Stomach (tissue), 4 donors: ENCODE results near the gene PFKFB2.

Experiments used
- EP300 ChIP-seq: sonication (generic); formaldehyde crosslinking; IDR thresholded peaks from one replicate; pipeline ENCODE4 v1.6.1; 2017; ENCODE audit warnings: antibody characterized with exemption
- POLR2AphosphoS5 ChIP-seq, 3 donors: sonication (generic); formaldehyde crosslinking; IDR thresholded peaks; one replicate each; pipeline ENCODE4 v1.6.1; 2016; ENCODE audit warnings: antibody characterized with exemption in 3 of 3
- TF ChIP-seq, protein P1 (sequence below), 7 experiments: fragments of 450-650 bp in 4 of 7; fragments of 200-600 bp in 3 of 7; sonication (generic) in 3 of 7; IDR thresholded peaks; one replicate each; pipeline ENCODE4 v1.5.1; 2016 to 2019; ENCODE audit warnings: antibody characterized with exemption in 7 of 7, control low read depth in 2 of 7, mild to moderate bottlenecking in 1 of 7

DNA sequence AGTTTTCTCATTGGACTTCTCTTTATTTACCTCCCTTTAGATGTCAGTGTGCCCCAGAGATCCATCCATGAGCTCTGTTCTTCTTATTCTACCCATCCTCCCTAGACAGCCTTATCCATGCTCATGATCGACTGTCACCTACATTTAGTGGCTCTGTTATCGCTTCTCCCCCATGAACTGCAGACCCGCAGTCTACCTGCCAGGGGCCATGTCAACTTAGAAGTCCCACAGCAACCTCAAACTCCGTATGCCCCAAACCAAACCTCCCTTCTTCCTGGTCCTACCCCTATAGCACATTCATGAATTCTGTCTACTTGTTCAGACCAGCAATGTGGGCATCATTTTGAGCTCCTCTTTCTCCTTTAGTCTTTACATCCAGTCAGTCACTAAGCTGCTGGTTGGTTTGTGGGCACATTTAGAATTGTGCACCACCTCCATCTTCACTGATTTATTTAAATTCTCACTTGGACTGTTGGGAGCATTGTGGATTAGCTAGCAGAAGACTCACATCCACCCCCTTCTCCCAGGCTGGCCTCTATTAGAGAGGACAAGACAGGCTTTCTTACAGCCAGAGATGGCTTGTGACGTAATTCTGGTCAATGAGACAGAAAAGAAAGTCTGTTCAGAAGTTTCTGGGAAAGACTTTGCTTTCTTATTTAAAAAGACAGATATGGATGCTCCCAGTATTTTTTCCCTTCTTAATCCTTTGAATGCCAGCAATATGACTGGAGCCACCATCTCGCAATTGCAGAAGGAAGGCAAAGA lies 39.6 kb upstream of the PFKFB2 start:
- TF ChIP-seq, protein P1, sequence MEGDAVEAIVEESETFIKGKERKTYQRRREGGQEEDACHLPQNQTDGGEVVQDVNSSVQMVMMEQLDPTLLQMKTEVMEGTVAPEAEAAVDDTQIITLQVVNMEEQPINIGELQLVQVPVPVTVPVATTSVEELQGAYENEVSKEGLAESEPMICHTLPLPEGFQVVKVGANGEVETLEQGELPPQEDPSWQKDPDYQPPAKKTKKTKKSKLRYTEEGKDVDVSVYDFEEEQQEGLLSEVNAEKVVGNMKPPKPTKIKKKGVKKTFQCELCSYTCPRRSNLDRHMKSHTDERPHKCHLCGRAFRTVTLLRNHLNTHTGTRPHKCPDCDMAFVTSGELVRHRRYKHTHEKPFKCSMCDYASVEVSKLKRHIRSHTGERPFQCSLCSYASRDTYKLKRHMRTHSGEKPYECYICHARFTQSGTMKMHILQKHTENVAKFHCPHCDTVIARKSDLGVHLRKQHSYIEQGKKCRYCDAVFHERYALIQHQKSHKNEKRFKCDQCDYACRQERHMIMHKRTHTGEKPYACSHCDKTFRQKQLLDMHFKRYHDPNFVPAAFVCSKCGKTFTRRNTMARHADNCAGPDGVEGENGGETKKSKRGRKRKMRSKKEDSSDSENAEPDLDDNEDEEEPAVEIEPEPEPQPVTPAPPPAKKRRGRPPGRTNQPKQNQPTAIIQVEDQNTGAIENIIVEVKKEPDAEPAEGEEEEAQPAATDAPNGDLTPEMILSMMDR (IDR thresholded peaks at IDR 0.05): no peak
- no peak for TF ChIP-seq POLR2AphosphoS5 (IDR thresholded peaks at IDR 0.05)
- TF ChIP-seq EP300: no peak
